WTC11 (cell line): ENCODE measurements around the gene LLGL1. TPM values are rescaled to one million over a fixed set of nuclear protein-coding genes. Genes with fewer than 3 reads are reported as not detected.

Experiments
- ATAC-seq: fragments of 200-7000 bp; cut with Tn5 transposase; 2 replicates; pipeline ENCODE4 v1.10.0; 2021; ENCODE audit warnings: mild to moderate bottlenecking, moderate library complexity
- CTCF ChIA-PET: fragments of 300-600 bp; sonication (Branson Sonifier 250); formaldehyde crosslinking; loops from one replicate; lab custom pipeline; 2021; ENCODE audit warnings: antibody characterized with exemption; lab: Charles Lee
- POLR2A ChIA-PET: fragments of 350-600 bp; sonication (Branson Sonifier 250); formaldehyde crosslinking; loops from one replicate; lab custom pipeline; 2021; ENCODE audit warnings: antibody characterized with exemption; lab: Charles Lee
- DNase-seq: peaks from one replicate; pipeline ENCODE4 v3.0.0; 2021; ENCODE audit warnings: low spot score
- H3K27ac Mint-ChIP-seq: 2 replicates; pipeline ENCODE4 v1.8.0; 2021; ENCODE audit warnings: mixed read lengths
- H3K27me3 Mint-ChIP-seq: 2 replicates; pipeline ENCODE4 v1.8.0; 2021; ENCODE audit warnings: low read depth, mild to moderate bottlenecking, moderate library complexity, mixed read lengths
- H3K36me3 Mint-ChIP-seq: 2 replicates; pipeline ENCODE4 v1.8.0; 2021; ENCODE audit warnings: mixed read lengths
- H3K4me1 Mint-ChIP-seq: 2 replicates; pipeline ENCODE4 v1.8.0; 2022; ENCODE audit warnings: mixed read lengths
- H3K4me3 Mint-ChIP-seq: 2 replicates; pipeline ENCODE4 v1.8.0; 2021; ENCODE audit warnings: mild to moderate bottlenecking, moderate library complexity, mixed read lengths
- H3K9me3 Mint-ChIP-seq: 2 replicates; pipeline ENCODE4 v1.8.0; 2021; ENCODE audit warnings: mixed read lengths
- CREB1 ChIP-seq: sonication (generic); formaldehyde crosslinking; IDR thresholded peaks from 2 replicates; pipeline ENCODE4 v1.8.0; 2023; ENCODE audit warnings: mild to moderate bottlenecking, missing genetic modification reagents
- CTCF ChIP-seq: fragments of 200-600 bp; IDR thresholded peaks from 2 replicates; pipeline ENCODE4 v1.8.0; 2022; ENCODE audit warnings: antibody characterized with exemption
- E2F1 ChIP-seq: sonication (generic); formaldehyde crosslinking; IDR thresholded peaks from 2 replicates; pipeline ENCODE4 v1.8.0; 2022; ENCODE audit warnings: mild to moderate bottlenecking, missing genetic modification reagents
- FOXP1 ChIP-seq: sonication (generic); formaldehyde crosslinking; IDR thresholded peaks from 2 replicates; pipeline ENCODE4 v1.8.0; 2022; ENCODE audit warnings: missing genetic modification reagents, mild to moderate bottlenecking, moderate library complexity, borderline replicate concordance
- HMGA2 ChIP-seq: fragments of 250-450 bp; sonication (Bioruptor Pico); IDR thresholded peaks from 2 replicates; pipeline ENCODE4 v1.4.0; 2021; ENCODE audit warnings: mild to moderate bottlenecking, moderate library complexity
- IRF2 ChIP-seq: sonication (generic); formaldehyde crosslinking; IDR thresholded peaks from 2 replicates; pipeline ENCODE4 v1.8.0; 2022; ENCODE audit warnings: low read depth, missing genetic modification reagents, borderline replicate concordance
- JAZF1 ChIP-seq: fragments of 250-450 bp; sonication (Bioruptor Pico); IDR thresholded peaks from 2 replicates; pipeline ENCODE4 v1.9.0; 2021; ENCODE audit warnings: moderate library complexity, mild to moderate bottlenecking, inconsistent platforms
- NFE2L1 ChIP-seq: sonication (generic); formaldehyde crosslinking; IDR thresholded peaks from 2 replicates; pipeline ENCODE4 v1.8.1; 2023; ENCODE audit warnings: missing genetic modification reagents
- NFYB ChIP-seq: sonication (generic); formaldehyde crosslinking; conservative IDR thresholded peaks from 2 replicates; pipeline ENCODE4 v1.8.0; 2022; ENCODE audit warnings: low read depth, missing genetic modification reagents
- NR3C1 ChIP-seq: sonication (generic); formaldehyde crosslinking; conservative IDR thresholded peaks from 2 replicates; pipeline ENCODE4 v1.8.1; 2023; ENCODE audit warnings: low read depth, mild to moderate bottlenecking, missing genetic modification reagents
- PRRX2 ChIP-seq: fragments of 250-450 bp; sonication (Bioruptor Pico); IDR thresholded peaks from 2 replicates; pipeline ENCODE4 v1.8.0; 2021; ENCODE audit warnings: mild to moderate bottlenecking
- RORB ChIP-seq: fragments of 250-450 bp; sonication (Bioruptor Pico); IDR thresholded peaks from 2 replicates; pipeline ENCODE4 v1.9.0; 2021; ENCODE audit warnings: mild to moderate bottlenecking
- SMAD4 ChIP-seq: sonication (generic); formaldehyde crosslinking; IDR thresholded peaks from 2 replicates; pipeline ENCODE4 v1.8.0; 2022; ENCODE audit warnings: mild to moderate bottlenecking, missing genetic modification reagents
- TEAD4 ChIP-seq: sonication (generic); formaldehyde crosslinking; IDR thresholded peaks from 2 replicates; pipeline ENCODE4 v1.8.0; 2022; ENCODE audit warnings: mild to moderate bottlenecking, missing genetic modification reagents
- USF1 ChIP-seq: sonication (generic); formaldehyde crosslinking; IDR thresholded peaks from 2 replicates; pipeline ENCODE4 v1.8.0; 2022; ENCODE audit warnings: mild to moderate bottlenecking, missing genetic modification reagents
- ZBTB43 ChIP-seq: sonication (generic); formaldehyde crosslinking; IDR thresholded peaks from 2 replicates; pipeline ENCODE4 v1.8.1; 2023; ENCODE audit warnings: mild to moderate bottlenecking, missing genetic modification reagents
- ZNF121 ChIP-seq: sonication (generic); formaldehyde crosslinking; IDR thresholded peaks from 2 replicates; pipeline ENCODE4 v1.8.0; 2023; ENCODE audit warnings: missing genetic modification reagents
- ZNF263 ChIP-seq: sonication (generic); formaldehyde crosslinking; IDR thresholded peaks from 2 replicates; pipeline ENCODE4 v1.8.1; 2022; ENCODE audit warnings: low read depth, mild to moderate bottlenecking, moderate library complexity, missing genetic modification reagents
- ZNF396 ChIP-seq: fragments of 250-450 bp; sonication (Bioruptor Pico); IDR thresholded peaks from 2 replicates; pipeline ENCODE4 v1.8.0; 2021; ENCODE audit warnings: mild to moderate bottlenecking, moderate library complexity, borderline replicate concordance
- ZNF416 ChIP-seq: fragments of 250-450 bp; sonication (Bioruptor Pico); IDR thresholded peaks from 2 replicates; pipeline ENCODE4 v1.9.0; 2021; ENCODE audit warnings: mild to moderate bottlenecking, inconsistent platforms
- ZNF423 ChIP-seq: fragments of 250-450 bp; sonication (Bioruptor Pico); IDR thresholded peaks from 2 replicates; pipeline ENCODE4 v2.1.2; 2022; ENCODE audit warnings: mild to moderate bottlenecking, moderate library complexity
- total RNA-seq: library from RNA; stranded (reverse); gene quantifications from 3 replicates; pipeline ENCODE4 v1.2.3, GENCODE V29; 2021
- TF ChIP-seq, protein P1 (sequence below): sonication (generic); formaldehyde crosslinking; IDR thresholded peaks from 2 replicates; pipeline ENCODE4 v1.8.1; 2023; ENCODE audit warnings: mild to moderate bottlenecking, missing genetic modification reagents, moderate library complexity

Gene LLGL1
- total RNA-seq, 1 experiment from 2014 or later = 87.8 TPM

DNA sequence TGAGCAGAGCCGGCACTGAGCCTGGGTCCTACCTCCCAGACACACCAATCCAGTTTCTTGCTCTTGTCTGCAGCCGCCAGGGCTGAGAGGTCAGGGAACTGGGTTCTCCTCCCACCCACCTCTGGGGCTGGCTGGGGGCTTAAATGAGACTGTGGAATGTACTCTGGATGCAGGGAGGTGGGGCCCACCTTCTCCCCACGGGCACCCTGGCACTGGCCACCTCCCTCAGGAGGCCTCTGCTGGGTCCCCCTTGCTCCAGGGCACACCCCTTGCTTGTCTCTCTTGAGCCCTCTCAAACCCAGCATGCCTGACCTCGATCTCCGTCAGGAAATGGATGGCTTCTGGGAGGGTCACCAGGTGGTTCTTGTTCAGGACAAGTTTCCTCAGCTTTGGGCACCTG is 26.7 kb downstream of the LLGL1 start:
- H3K4me3 Mint-ChIP-seq = no peak overlapping the region
- no peaks in the 10 kb centered on the region for H3K27me3 Mint-ChIP-seq
- ChIA-PET CTCF (no interaction called here), POLR2A (no interaction called here)
- ATAC-seq = no peak
- TF ChIP-seq RORB (CRISPR knock-in tag) = no peak
- no peak for TF ChIP-seq ZNF423 (CRISPR knock-in tag)
- no peak for TF ChIP-seq CTCF
- TF ChIP-seq ZNF396 (CRISPR knock-in tag) = no peak
- no peak for TF ChIP-seq USF1 (CRISPR knock-in tag)
- no peak for TF ChIP-seq NFYB
- no peak for TF ChIP-seq ZNF263 (CRISPR knock-in tag)
- H3K9me3 Mint-ChIP-seq = no peaks in the 10 kb centered on the region
- H3K36me3 Mint-ChIP-seq = peaks cover 59% of the 10 kb centered on the region
- peaks cover 18% of the 10 kb centered on the region for H3K4me1 Mint-ChIP-seq
- H3K27ac Mint-ChIP-seq = no peak overlapping the region
- DNase-seq = no peak

DNA sequence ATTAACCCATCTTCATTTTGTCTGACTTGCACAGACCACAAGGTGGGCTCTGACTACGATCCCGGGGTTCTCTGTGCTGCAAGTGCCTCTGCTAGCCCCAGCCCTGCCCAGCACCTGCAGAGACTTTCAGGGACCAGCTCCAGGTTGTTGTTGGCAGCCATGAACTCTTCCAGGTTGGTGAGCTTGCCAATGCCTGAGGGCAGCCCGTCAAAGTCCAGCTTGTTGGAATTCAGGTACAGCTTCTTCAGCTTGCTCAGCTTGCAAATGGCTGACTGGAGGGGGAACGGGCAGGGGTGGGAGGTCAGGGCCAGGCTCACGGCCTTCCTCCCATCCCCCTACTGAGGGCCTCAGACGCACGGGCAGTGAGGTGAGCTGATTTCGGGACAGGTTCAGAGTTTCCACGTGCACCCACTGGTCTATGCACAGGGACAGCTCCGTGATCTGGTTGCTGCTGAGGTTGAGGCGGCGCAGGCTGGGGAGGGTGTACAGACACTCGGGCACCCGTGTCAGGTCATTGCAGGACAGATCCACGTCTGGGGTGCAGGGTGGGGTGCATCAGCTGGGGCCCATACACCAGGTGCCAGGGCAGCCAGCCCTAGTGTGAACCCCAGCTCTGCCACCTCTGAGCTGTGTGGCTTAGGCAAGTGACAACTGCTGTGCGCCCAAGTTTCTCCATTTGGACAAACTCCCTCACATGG is 27.9 kb downstream of the LLGL1 start:
- DNase-seq (no peak), ATAC-seq (no peak)
- H3K9me3 Mint-ChIP-seq = no peaks in the 10 kb centered on the region
- peaks cover 56% of the 10 kb centered on the region for H3K36me3 Mint-ChIP-seq
- TF ChIP-seq CREB1 (no peak), SMAD4 (CRISPR knock-in tag) (no peak), ZNF121 (CRISPR knock-in tag) (no peak), FOXP1 (CRISPR knock-in tag) (no peak), USF1 (CRISPR knock-in tag) (no peak), E2F1 (CRISPR knock-in tag) (no peak), ZNF416 (CRISPR knock-in tag) (no peak)
- TF ChIP-seq, all 79 proteins: peak for 0
- Mint-ChIP-seq H3K4me1 (peaks cover 19% of the 10 kb centered on the region), H3K4me3 (no peak overlapping the region), H3K27ac (no peak overlapping the region), H3K27me3 (no peaks in the 10 kb centered on the region)
- ChIA-PET POLR2A (no interaction called here), CTCF (no interaction called here)

GRCh38 chr17:18253947-18254821 is 28.7 kb downstream of the LLGL1 start:
- H3K9me3 Mint-ChIP-seq = no peaks in the 10 kb centered on the region
- ChIA-PET POLR2A (no interaction called here), CTCF (interaction anchor here (1.2 to 1.4 kb wide), 2 partner anchors 7 to 30 kb away, joined by 4 to 5 read pairs; no protein-coding TSS in a partner anchor)
- no peak for ATAC-seq
- no peaks in the 10 kb centered on the region for H3K27me3 Mint-ChIP-seq
- no peak overlapping the region for H3K27ac Mint-ChIP-seq
- no peak overlapping the region for H3K4me3 Mint-ChIP-seq
- no peak for DNase-seq
- peaks cover 19% of the 10 kb centered on the region for H3K4me1 Mint-ChIP-seq
- H3K36me3 Mint-ChIP-seq = peaks cover 54% of the 10 kb centered on the region
- TF ChIP-seq, protein P1, sequence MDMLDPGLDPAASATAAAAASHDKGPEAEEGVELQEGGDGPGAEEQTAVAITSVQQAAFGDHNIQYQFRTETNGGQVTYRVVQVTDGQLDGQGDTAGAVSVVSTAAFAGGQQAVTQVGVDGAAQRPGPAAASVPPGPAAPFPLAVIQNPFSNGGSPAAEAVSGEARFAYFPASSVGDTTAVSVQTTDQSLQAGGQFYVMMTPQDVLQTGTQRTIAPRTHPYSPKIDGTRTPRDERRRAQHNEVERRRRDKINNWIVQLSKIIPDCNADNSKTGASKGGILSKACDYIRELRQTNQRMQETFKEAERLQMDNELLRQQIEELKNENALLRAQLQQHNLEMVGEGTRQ (CRISPR knock-in tag) = no peak
- TF ChIP-seq PRRX2 (CRISPR knock-in tag) = no peak
- no peak for TF ChIP-seq NFE2L1 (CRISPR knock-in tag)
- TF ChIP-seq ZBTB43 (CRISPR knock-in tag) = no peak
- no peak for TF ChIP-seq NR3C1 (CRISPR knock-in tag)
- TF ChIP-seq IRF2 (CRISPR knock-in tag) = no peak
- no peak for TF ChIP-seq HMGA2
- no peak for TF ChIP-seq JAZF1 (CRISPR knock-in tag)
- TF ChIP-seq TEAD4 = no peak
